Left lung (tissue), 10 donors: ENCODE measurements around the gene PRPF40A. TPM values are rescaled to one million over a fixed set of nuclear protein-coding genes. Genes with fewer than 3 reads are reported as not detected.

Source experiments
- ATAC-seq: fragments of 200-7000 bp; cut with Tn5 transposase; one replicate; pipeline ENCODE4 v1.9.1; 2020; ENCODE audit warnings: moderate library complexity
- DNase-seq, 4 donors: peaks; one replicate each; pipeline ENCODE4 v3.0.0-alpha.2; 2013 to 2020
- H3K27ac ChIP-seq, 2 donors: fragments of 200-600 bp; sonication (generic) in 1 of 2; one replicate each; pipeline versions ENCODE4 v1.5.0 to v1.8.0; 2020 to 2021
- H3K27me3 ChIP-seq, 2 donors: fragments of 200-600 bp; sonication (generic) in 1 of 2; one replicate each; pipeline versions ENCODE4 v1.5.0 to v1.8.0; 2020 to 2021
- H3K36me3 ChIP-seq, 2 donors: fragments of 200-600 bp; sonication (generic) in 1 of 2; one replicate each; pipeline versions ENCODE4 v1.5.0 to v1.8.0; 2020 to 2021
- H3K4me1 ChIP-seq, 2 donors: fragments of 200-600 bp; one replicate each; pipeline ENCODE4 v1.8.0; 2021
- H3K4me3 ChIP-seq, 2 donors: fragments of 200-600 bp; sonication (generic) in 1 of 2; one replicate each; pipeline versions ENCODE4 v1.5.0 to v1.8.0; 2020 to 2021; ENCODE audit warnings: mild to moderate bottlenecking in 1 of 2
- H3K9me3 ChIP-seq, 2 donors: fragments of 200-600 bp; sonication (generic) in 1 of 2; one replicate each; pipeline versions ENCODE4 v1.5.0 to v1.8.0; 2020 to 2021
- CTCF ChIP-seq, 2 donors: fragments of 200-600 bp; sonication (generic) in 1 of 2; IDR thresholded peaks; one replicate each; pipeline versions ENCODE4 v1.5.0 to v1.8.0; 2021; ENCODE audit warnings: antibody characterized with exemption in 2 of 2
- intact Hi-C, 2 donors: fragments of 100-400 bp; cut with DNase I; formaldehyde crosslinking; loops; one replicate each; pipeline versions ENCODE4 v1.11.2 to v1.14.2; 2022
- polyA plus RNA-seq, 6 donors: library from polyadenylated mRNA; unstranded; fragments of 120-200 nt; gene quantifications; one replicate each; pipeline ENCODE4 v1.2.1, GENCODE V29; 2013; ENCODE audit not compliant: insufficient read length in 6 of 6
- total RNA-seq, 2 donors: library from RNA; stranded (reverse); fragmentation: NEBNext Ultra II Directional; extraction: Animal tissue kit (Norgen Biotek cat#: 25700); gene quantifications; one replicate each; pipeline ENCODE4 v1.2.1, GENCODE V29; 2021
- donor health status: DM: no; HTN: yes; CAD: no.
- donor health status: DM: no; HTN: no; CAD: no.

The PRPF40A gene
- total and polyA plus RNA-seq, 8 donors: 68.8 to 165 (median 135) TPM

GRCh38 chr2:152623775-152624174 is 93.5 kb downstream of the PRPF40A start:
- Histone ChIP-seq H3K36me3 (peaks cover 0 to 41% of the 10 kb centered on the region in 2 donors), H3K9me3 (no peaks in the 10 kb centered on the region), H3K4me3 (no peak overlapping the region), H3K27me3 (no peaks in the 10 kb centered on the region), H3K4me1 (peaks cover 0 to 10% of the 10 kb centered on the region in 2 donors), H3K27ac (no peak overlapping the region)
- no peak for DNase-seq
- intact Hi-C loops: no loop called here
- no peak for ATAC-seq
- TF ChIP-seq CTCF (IDR thresholded peaks at IDR 0.05): no peak

DNA sequence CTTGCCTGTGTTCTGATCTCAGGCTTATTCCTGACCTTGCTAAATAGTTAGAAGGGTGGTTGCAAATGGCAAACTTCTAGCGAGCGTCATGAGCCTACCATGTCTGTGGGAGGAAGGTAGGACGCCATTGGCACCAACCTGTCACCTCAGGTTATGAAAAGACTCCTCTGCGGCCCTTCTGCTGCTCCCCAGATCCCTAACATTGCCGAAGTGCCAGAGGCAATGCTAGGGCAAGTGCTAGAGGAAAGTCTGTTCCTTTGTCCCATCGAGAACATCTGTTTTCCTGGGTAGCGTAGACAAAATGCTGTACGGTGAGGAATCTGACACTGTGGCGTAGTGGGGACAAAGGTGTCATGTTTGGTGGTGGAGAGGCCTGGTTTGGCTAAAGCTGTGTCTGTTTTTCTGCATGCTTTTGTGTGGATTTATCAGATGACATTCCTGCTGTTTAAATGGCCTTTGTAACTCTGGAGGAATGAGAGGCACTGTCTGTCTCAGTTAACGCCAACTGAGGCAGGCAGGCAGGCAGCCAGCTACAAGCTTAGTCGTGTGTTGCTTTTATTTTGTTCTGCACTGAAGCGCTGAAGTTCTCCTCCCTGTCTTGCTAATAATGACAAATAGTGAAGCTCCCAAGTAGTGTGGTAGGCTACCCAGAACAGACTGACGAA is 94.1 kb downstream of the PRPF40A start:
- TF ChIP-seq CTCF (IDR thresholded peaks at IDR 0.05): no peak
- peaks cover 0 to 38% of the 10 kb centered on the region in 2 donors for H3K36me3 ChIP-seq
- DNase-seq (no peak), ATAC-seq (no peak)
- intact Hi-C loops: no loop called here
- no peaks in the 10 kb centered on the region for H3K27me3 ChIP-seq
- H3K27ac ChIP-seq: no peak overlapping the region
- no peak overlapping the region for H3K4me3 ChIP-seq
- peaks cover 0 to 10% of the 10 kb centered on the region in 2 donors for H3K4me1 ChIP-seq
- H3K9me3 ChIP-seq: no peaks in the 10 kb centered on the region

DNA sequence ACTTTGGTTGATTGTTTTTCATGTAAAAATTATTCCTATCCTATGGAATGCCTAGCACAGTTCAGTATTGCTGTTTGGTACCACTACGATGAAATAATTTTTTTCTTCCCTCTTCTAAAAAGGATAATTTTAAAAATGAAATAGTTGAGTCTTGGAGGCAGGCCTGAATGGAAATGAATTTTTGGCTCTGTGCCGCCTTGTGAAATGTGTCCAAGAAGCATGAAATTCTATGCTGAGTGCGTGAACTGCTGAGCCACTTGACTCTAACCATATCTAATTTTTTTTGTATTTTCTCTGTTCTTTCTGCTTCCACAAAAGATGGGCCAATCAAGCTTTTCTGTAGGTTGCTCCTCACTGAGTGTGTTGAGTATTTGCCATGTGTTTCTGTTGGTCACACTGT is 95.0 kb downstream of the PRPF40A start:
- Histone ChIP-seq H3K27ac (no peak overlapping the region), H3K27me3 (no peaks in the 10 kb centered on the region), H3K9me3 (no peaks in the 10 kb centered on the region), H3K4me1 (peaks cover 0 to 8% of the 10 kb centered on the region in 2 donors), H3K36me3 (peaks cover 0 to 45% of the 10 kb centered on the region in 2 donors), H3K4me3 (no peak overlapping the region)
- intact Hi-C loops: no loop called here
- no peak for TF ChIP-seq CTCF (IDR thresholded peaks at IDR 0.05)
- no peak for DNase-seq
- no peak for ATAC-seq

GRCh38 chr2:152620985-152621384 is 96.3 kb downstream of the PRPF40A start:
- TF ChIP-seq CTCF (IDR thresholded peaks at IDR 0.05): no peak
- no peak for DNase-seq
- H3K9me3 ChIP-seq: no peaks in the 10 kb centered on the region
- no peaks in the 10 kb centered on the region for H3K27me3 ChIP-seq
- H3K4me3 ChIP-seq: no peak overlapping the region
- ATAC-seq: no peak
- intact Hi-C loops: no loop called here
- peaks cover 0 to 52% of the 10 kb centered on the region in 2 donors for H3K36me3 ChIP-seq
- no peaks in the 10 kb centered on the region for H3K4me1 ChIP-seq
- no peak overlapping the region for H3K27ac ChIP-seq

GRCh38 chr2:152620208-152620607 is 97.1 kb downstream of the PRPF40A start:
- ATAC-seq (no peak), DNase-seq (no peak)
- Histone ChIP-seq H3K4me3 (no peak overlapping the region), H3K27me3 (no peaks in the 10 kb centered on the region), H3K27ac (no peak overlapping the region), H3K4me1 (no peaks in the 10 kb centered on the region), H3K9me3 (no peaks in the 10 kb centered on the region), H3K36me3 (peaks cover 0 to 52% of the 10 kb centered on the region in 2 donors)
- intact Hi-C loops: no loop called here
- no peak for TF ChIP-seq CTCF (IDR thresholded peaks at IDR 0.05)
